Kidney (tissue), 14 donors: ENCODE data around the gene ZNF543. TPM values are rescaled to one million over a fixed set of nuclear protein-coding genes. Genes with fewer than 3 reads are reported as not detected.

ENCODE experiments used
- DNase-seq, 5 donors: peaks; one replicate each; pipeline ENCODE4 v3.0.0-alpha.2; 2013 to 2020
- FAIRE-seq: peaks from 2 replicates; lab custom pipeline; 2012; peaks lifted over from hg19 to GRCh38; lab: Jason Lieb, UNC
- H3K27ac ChIP-seq, 2 donors: one replicate each; pipeline ENCODE4 v1.7.0; 2013; ENCODE audit warnings: low read depth in 2 of 2, low read length in 2 of 2, inconsistent platforms in 1 of 2
- H3K27me3 ChIP-seq: one replicate; pipeline ENCODE4 v1.7.1; 2013; ENCODE audit warnings: low read length, inconsistent platforms; ENCODE audit not compliant: control insufficient read depth, insufficient read depth
- H3K36me3 ChIP-seq, 3 donors: one replicate each; pipeline versions ENCODE4 v1.7.0 to v1.7.1; 2013; ENCODE audit warnings: low read length in 3 of 3, control low read depth in 1 of 3, inconsistent platforms in 1 of 3; ENCODE audit not compliant: insufficient read depth in 3 of 3, control insufficient read depth in 2 of 3
- H3K4me1 ChIP-seq, 3 donors: one replicate each; pipeline versions ENCODE4 v1.7.0 to v1.7.1; 2013; ENCODE audit warnings: low read length in 3 of 3, inconsistent platforms in 1 of 3, low read depth in 1 of 3; ENCODE audit not compliant: control insufficient read depth in 2 of 3, insufficient read depth in 2 of 3
- H3K4me3 ChIP-seq, 3 donors: one replicate each; pipeline versions ENCODE4 v1.7.0 to v1.8.1; 2013; ENCODE audit warnings: low read length in 3 of 3, control low read depth in 1 of 3, inconsistent platforms in 1 of 3
- H3K9ac ChIP-seq, 3 donors: one replicate each; pipeline versions ENCODE4 v1.7.0 to v1.7.1; 2013; ENCODE audit warnings: low read length in 3 of 3, control low read depth in 1 of 3, inconsistent platforms in 1 of 3
- H3K9me3 ChIP-seq, 3 donors: one replicate each; pipeline versions ENCODE4 v1.7.0 to v1.7.1; 2013; ENCODE audit warnings: low read length in 3 of 3, control low read depth in 1 of 3, inconsistent platforms in 1 of 3; ENCODE audit not compliant: control insufficient read depth in 2 of 3, insufficient read depth in 1 of 3
- CTCF ChIP-seq: IDR thresholded peaks from 3 replicates; pipeline ENCODE4 v1.5.1; 2012; ENCODE audit warnings: mild to moderate bottlenecking, moderate library complexity, borderline replicate concordance; ENCODE audit not compliant: insufficient read depth; ENCODE audit errors: extremely low read depth
- intact Hi-C: fragments of 100-400 bp; cut with DNase I; formaldehyde crosslinking; loops from one replicate; pipeline ENCODE4 v1.11.1; 2022
- polyA plus RNA-seq: library from polyadenylated mRNA; stranded (reverse); fragments of 350-450 nt; fragmentation: Illumina TruSeq; extraction: RNeasy Lipid Tissue Mini Kit (QIAGEN cat#74804); gene quantifications from one replicate; pipeline ENCODE4 v1.2.3, GENCODE V29; 2014; ENCODE audit warnings: low read depth, low replicate concordance; ENCODE audit not compliant: insufficient read depth
- total RNA-seq: library from RNA; stranded (reverse); fragmentation: NEBNext Ultra II Directional; extraction: Animal tissue kit (Norgen Biotek cat#: 25700); gene quantifications from one replicate; pipeline ENCODE4 v1.2.1, GENCODE V29; 2021
- donor health status: control.
- donor health status: control.
- donor health status: control.
- donor health status: control.
- donor health status: control.
- donor health status: DM: yes; HTN: yes; CAD: no.
- donor health status: Normal renal cell carcinoma (clear cell type).

Gene ZNF543
- total and polyA plus RNA-seq, 2 donors from 2014 or later, result 1.3 to 10.2 TPM

GRCh38 chr19:57348136-57348535 lies 27.9 kb downstream of the ZNF543 start:
- no peak for FAIRE-seq
- Histone ChIP-seq H3K4me1 (peaks cover 3 to 14% (median 10%) of the 10 kb centered on the region in 3 donors), H3K4me3 (no peak overlapping the region), H3K27me3 (no peaks in the 10 kb centered on the region), H3K9me3 (no peaks in the 10 kb centered on the region), H3K9ac (no peak overlapping the region), H3K27ac (no peak overlapping the region), H3K36me3 (peaks cover 0 to under 1% (median under 1%) of the 10 kb centered on the region in 3 donors)
- intact Hi-C loops, result no loop called here
- DNase-seq, result no peak
- no peak for TF ChIP-seq CTCF

- H3K9me3 ChIP-seq, result peaks cover 0 to 16% (median 0%) of the 10 kb centered on the region in 3 donors
- intact Hi-C loops, result no loop called here
- peaks cover 2 to 28% (median 19%) of the 10 kb centered on the region in 3 donors for H3K36me3 ChIP-seq
- H3K4me3 ChIP-seq, result peak within 1 kb of the TSS; percentile 94 to 97 (median 96)
- TF ChIP-seq CTCF, result no peak
- H3K27me3 ChIP-seq, result no peaks in the 10 kb centered on the region
- FAIRE-seq (peak; percentile 91), DNase-seq (peak; percentile 94 to 98 (median 97))
- peak within 1 kb of the TSS; percentile 83 to 96 (median 93) for H3K9ac ChIP-seq
- no peak within 1 kb of the TSS for H3K27ac ChIP-seq
- H3K4me1 ChIP-seq, result peaks cover 3 to 19% (median 10%) of the 10 kb centered on the region in 3 donors
These were observed 30.9 kb downstream of the ZNF543 start, which contains the start of gene ZNF304 for GRCh38 chr19:57350877-57351805. Gene ZNF304 (plus strand): TSS chr19:57351271. CDS start chr19:57351665, 394 bp downstream.

GRCh38 chr19:57351867-57352266 lies 31.6 kb downstream of the ZNF543 start:
- intact Hi-C loops, result no loop called here
- no peak for FAIRE-seq
- Histone ChIP-seq H3K27me3 (no peaks in the 10 kb centered on the region), H3K4me1 (peaks cover 3 to 19% (median 10%) of the 10 kb centered on the region in 3 donors), H3K36me3 (peaks cover 2 to 36% (median 27%) of the 10 kb centered on the region in 3 donors), H3K27ac (no peak overlapping the region), H3K9ac (peak overlapping the region; percentile 83 to 96 (median 93)), H3K9me3 (peaks cover 0 to 23% (median 0%) of the 10 kb centered on the region in 3 donors), H3K4me3 (peak overlapping the region; percentile 94 to 97 (median 96))
- DNase-seq, result peak in 1 of 5 donors; percentile 1
- no peak for TF ChIP-seq CTCF
